Measurements from ENCODE around the gene ACSL4.
"Not testable (repeated sequence)": the region's sequence is repeated elsewhere in the genome, so short reads cannot be mapped to it uniquely, and the experiment has no call there.

ACSL4 gene

GRCh38 chrX:109732807-109733612 is at the start of gene ACSL4:
ACSL4 (minus strand) TSS chrX:109733257; CDS start chrX:109683363, 49,894 bp downstream.
- DNase-seq (ENCODE audit: low spot score) = peak; percentile 80

- DNase-seq (ENCODE audit: low spot score) = no peak
Measured at GRCh38 chrX:109777749-109778148, 44.7 kb upstream of the ACSL4 start.

- DNase-seq (ENCODE audit: low spot score) = no peak
Measured at GRCh38 chrX:109776986-109777385, 43.9 kb upstream of the ACSL4 start.

- no peak for DNase-seq (ENCODE audit: low spot score)
Measured at GRCh38 chrX:109776432-109776831, 43.4 kb upstream of the ACSL4 start.

GRCh38 chrX:109775386-109775785 is 42.3 kb upstream of the ACSL4 start:
- no peak for DNase-seq (ENCODE audit: low spot score)

GRCh38 chrX:109774706-109775105 is 41.6 kb upstream of the ACSL4 start:
- no peak for DNase-seq (ENCODE audit: low spot score)

GRCh38 chrX:109774136-109774535 is 41.1 kb upstream of the ACSL4 start:
- no peak for DNase-seq (ENCODE audit: low spot score)

GRCh38 chrX:109773374-109773773 is 40.3 kb upstream of the ACSL4 start:
- DNase-seq (ENCODE audit: low spot score) = no peak

- no peak for DNase-seq (ENCODE audit: low spot score)
Measured at GRCh38 chrX:109770780-109771179, 37.7 kb upstream of the ACSL4 start.

GRCh38 chrX:109760922-109761250 is 27.8 kb upstream of the ACSL4 start:
- no peak for DNase-seq (ENCODE audit: low spot score)

GRCh38 chrX:109760209-109760921 is 27.3 kb upstream of the ACSL4 start:
- DNase-seq (ENCODE audit: low spot score) = no peak

- DNase-seq (ENCODE audit: low spot score) = no peak
Measured at GRCh38 chrX:109753256-109753655, 20.2 kb upstream of the ACSL4 start.

GRCh38 chrX:109751698-109752097 is 18.6 kb upstream of the ACSL4 start:
- DNase-seq (ENCODE audit: low spot score) = no peak

GRCh38 chrX:109749207-109749606 is 16.1 kb upstream of the ACSL4 start:
- no peak for DNase-seq (ENCODE audit: low spot score)

GRCh38 chrX:109747681-109748080 is 14.6 kb upstream of the ACSL4 start:
- DNase-seq (ENCODE audit: low spot score) = no peak

- no peak for DNase-seq (ENCODE audit: low spot score)
Measured at GRCh38 chrX:109742722-109743121, 9.7 kb upstream of the ACSL4 start.

GRCh38 chrX:109740896-109741295 is 7.8 kb upstream of the ACSL4 start:
- DNase-seq (ENCODE audit: low spot score) = not testable (repeated sequence)

- no peak for DNase-seq (ENCODE audit: low spot score)
Measured at GRCh38 chrX:109740433-109740809, 7.4 kb upstream of the ACSL4 start.

- no peak for DNase-seq (ENCODE audit: low spot score)
Measured at GRCh38 chrX:109739625-109740432, 6.8 kb upstream of the ACSL4 start.

GRCh38 chrX:109735202-109735744 is 2.2 kb upstream of the ACSL4 start:
- no peak for DNase-seq (ENCODE audit: low spot score)

GRCh38 chrX:109733613-109734083 is 591 bp upstream of the ACSL4 start:
- DNase-seq (ENCODE audit: low spot score) = no peak

Measured in CD4-positive, alpha-beta T cell treated with Interleukin-15 for 4 hours (primary cell).